ENCODE measurements around the gene NETO2.

NETO2 gene

GRCh38 chr16:47150067-47150466 lies 6.3 kb upstream of the NETO2 start:
- H3K27me3 ChIP-seq (ENCODE audit: insufficient read depth, poor library complexity, severe bottlenecking) = no peaks in the 10 kb centered on the region
- no peak for TF ChIP-seq CTCF (IDR thresholded peaks at IDR 0.05; ENCODE audit: poor library complexity, severe bottlenecking)
- DNase-seq (ENCODE audit: low spot score) (no peak), ATAC-seq (ENCODE audit: low read depth) (no peak)
- H3K27ac ChIP-seq (ENCODE audit: poor library complexity, severe bottlenecking) = no peak overlapping the region
- H3K9me3 ChIP-seq (ENCODE audit: severe bottlenecking) = no peaks in the 10 kb centered on the region
- H3K4me1 ChIP-seq (ENCODE audit: insufficient read depth, poor library complexity, severe bottlenecking) = no peaks in the 10 kb centered on the region
- no peak overlapping the region for H3K4me3 ChIP-seq (ENCODE audit: severe bottlenecking)
- H3K36me3 ChIP-seq (ENCODE audit: low read depth) = peaks cover 4% of the 10 kb centered on the region; the same call in 1 of the 2 replicates

- peak; percentile 5; the same call in 2 of the 3 replicates for ATAC-seq (ENCODE audit: low read depth)
- Histone ChIP-seq H3K36me3 (ENCODE audit: low read depth) (no peaks in the 10 kb centered on the region), H3K4me1 (ENCODE audit: insufficient read depth, poor library complexity, severe bottlenecking) (peaks cover 20% of the 10 kb centered on the region), H3K4me3 (ENCODE audit: severe bottlenecking) (peak overlapping the region; percentile 95), H3K9me3 (ENCODE audit: severe bottlenecking) (no peaks in the 10 kb centered on the region), H3K27ac (ENCODE audit: poor library complexity, severe bottlenecking) (no peak overlapping the region), H3K27me3 (ENCODE audit: insufficient read depth, poor library complexity, severe bottlenecking) (no peaks in the 10 kb centered on the region)
- no peak for TF ChIP-seq CTCF (IDR thresholded peaks at IDR 0.05; ENCODE audit: poor library complexity, severe bottlenecking)
- DNase-seq (ENCODE audit: low spot score) = no peak
Observed at GRCh38 chr16:47144559-47144877, 773 bp upstream of the NETO2 start.

DNA sequence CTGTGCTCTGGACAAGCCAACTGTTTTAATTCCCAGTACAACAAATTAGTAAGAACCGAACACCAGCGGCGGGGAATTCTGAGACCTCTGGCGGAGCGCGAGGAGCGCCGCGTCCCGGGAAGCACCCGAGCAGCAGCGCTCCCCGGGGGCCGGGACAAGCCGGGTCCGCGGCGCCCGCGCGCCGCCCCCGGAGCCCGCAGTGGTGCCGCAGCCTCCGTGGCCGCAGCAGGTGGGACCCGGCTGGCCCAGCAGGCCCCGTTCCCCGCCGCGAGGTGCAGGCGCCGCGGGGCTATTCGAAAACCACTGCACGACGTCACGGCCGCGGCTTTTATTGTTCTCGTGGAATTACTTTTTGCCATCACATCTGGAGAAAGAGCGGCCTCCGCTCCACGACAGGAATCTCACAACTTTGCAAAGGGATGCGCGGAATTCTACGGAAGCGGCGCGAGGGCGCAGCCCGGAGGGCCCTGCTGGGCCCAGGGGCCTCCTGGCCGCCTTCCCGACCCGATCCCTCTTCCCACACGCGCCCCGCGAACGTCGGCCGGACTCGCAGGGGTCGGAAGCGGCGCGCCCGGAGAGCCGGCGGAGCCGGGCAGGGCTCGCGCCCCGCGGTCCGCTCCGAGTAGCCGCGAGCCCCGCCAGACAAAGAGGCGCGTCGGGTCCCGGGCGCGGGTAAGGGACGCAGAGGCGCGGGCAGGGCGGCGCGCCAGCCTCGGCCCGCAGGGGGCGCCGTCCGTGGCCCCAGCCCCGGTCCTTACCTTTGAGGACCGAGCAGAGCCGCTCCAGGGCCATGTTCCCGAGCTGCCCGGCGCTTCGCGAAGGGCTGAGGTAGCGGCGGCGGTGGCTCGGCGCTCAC lies 696 bp downstream of the NETO2 start:
- peak; percentile 84 for TF ChIP-seq CTCF (IDR thresholded peaks at IDR 0.05; ENCODE audit: poor library complexity, severe bottlenecking)
- H3K4me3 ChIP-seq (ENCODE audit: severe bottlenecking) = peak overlapping the region; percentile 95
- peaks cover 34% of the 10 kb centered on the region for H3K4me1 ChIP-seq (ENCODE audit: insufficient read depth, poor library complexity, severe bottlenecking)
- peak overlapping the region; percentile 47 for H3K27ac ChIP-seq (ENCODE audit: poor library complexity, severe bottlenecking)
- peak; percentile 58 for ATAC-seq (ENCODE audit: low read depth)
- DNase-seq (ENCODE audit: low spot score) = peak; percentile 66
- H3K36me3 ChIP-seq (ENCODE audit: low read depth) = no peaks in the 10 kb centered on the region
- H3K9me3 ChIP-seq (ENCODE audit: severe bottlenecking) = no peaks in the 10 kb centered on the region
- H3K27me3 ChIP-seq (ENCODE audit: insufficient read depth, poor library complexity, severe bottlenecking) = no peaks in the 10 kb centered on the region

DNA sequence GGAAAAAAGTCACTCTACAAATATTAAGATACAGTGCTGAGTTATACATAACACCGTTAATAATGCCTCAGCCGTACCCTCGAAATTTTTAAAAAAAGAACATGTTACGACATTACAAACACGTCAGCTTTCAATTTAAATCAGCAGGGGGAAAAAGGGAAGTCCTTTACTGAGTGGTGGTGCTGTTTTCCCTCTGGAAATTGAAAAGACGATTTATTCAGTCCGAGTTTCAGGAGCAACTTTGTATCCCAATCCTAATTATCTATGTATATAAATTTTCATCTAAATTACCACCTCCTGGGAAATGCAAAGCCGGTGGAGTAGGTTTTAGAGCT lies 1.3 kb downstream of the NETO2 start:
- no peak for TF ChIP-seq CTCF (IDR thresholded peaks at IDR 0.05; ENCODE audit: poor library complexity, severe bottlenecking)
- ATAC-seq (ENCODE audit: low read depth) (no peak), DNase-seq (ENCODE audit: low spot score) (no peak)
- H3K9me3 ChIP-seq (ENCODE audit: severe bottlenecking) = no peaks in the 10 kb centered on the region
- peak overlapping the region; percentile 47 for H3K27ac ChIP-seq (ENCODE audit: poor library complexity, severe bottlenecking)
- no peaks in the 10 kb centered on the region for H3K36me3 ChIP-seq (ENCODE audit: low read depth)
- peak overlapping the region; percentile 95 for H3K4me3 ChIP-seq (ENCODE audit: severe bottlenecking)
- H3K4me1 ChIP-seq (ENCODE audit: insufficient read depth, poor library complexity, severe bottlenecking) = peaks cover 40% of the 10 kb centered on the region
- H3K27me3 ChIP-seq (ENCODE audit: insufficient read depth, poor library complexity, severe bottlenecking) = no peaks in the 10 kb centered on the region

Data from RWPE2 (cell line).